ENCODE data around the gene SNORC.

SNORC gene

GRCh38 chr2:232927793-232928550 lies 57.9 kb downstream of the SNORC start:
- no peak for DNase-seq

Data from stimulated activated CD8-positive, alpha-beta memory T cell treated with anti-CD3 and anti-CD28 coated beads, Interleukin-4, amount 100 ng/mL, for 48 hours (primary cell).